DMS 273 (cell line): ENCODE measurements around the gene DOCK11.
A peak's percentile ranks its signal among the peaks of the same experiment; 100 is the strongest.
"Not testable (repeated sequence)": the region's sequence is repeated elsewhere in the genome, so short reads cannot be mapped to it uniquely, and the experiment has no call there.

Experiments used
- DNase-seq: peaks from one replicate; lab custom pipeline; 2025; ENCODE audit not compliant: unreplicated experiment; lab: John Stamatoyannopoulos, UW

Gene DOCK11

DNA sequence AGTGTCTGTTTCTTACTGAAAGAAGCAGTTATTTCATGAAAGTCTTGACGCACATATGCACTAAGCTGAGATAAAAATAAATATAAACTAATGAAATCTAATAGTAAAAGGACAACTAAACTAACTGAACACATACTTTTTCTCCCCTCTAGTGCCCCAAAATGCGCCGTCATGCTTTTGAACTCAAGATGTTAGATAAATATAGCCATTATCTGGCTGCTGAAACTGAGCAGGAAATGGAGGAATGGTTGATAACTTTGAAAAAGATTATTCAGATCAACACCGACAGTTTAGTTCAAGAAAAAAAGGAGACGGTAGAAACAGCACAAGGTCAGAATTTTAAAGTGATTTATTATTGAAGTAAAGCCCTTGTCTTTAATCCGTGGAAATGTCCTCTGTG lies 70.2 kb downstream of the DOCK11 start:
- DNase-seq: no peak

DNA sequence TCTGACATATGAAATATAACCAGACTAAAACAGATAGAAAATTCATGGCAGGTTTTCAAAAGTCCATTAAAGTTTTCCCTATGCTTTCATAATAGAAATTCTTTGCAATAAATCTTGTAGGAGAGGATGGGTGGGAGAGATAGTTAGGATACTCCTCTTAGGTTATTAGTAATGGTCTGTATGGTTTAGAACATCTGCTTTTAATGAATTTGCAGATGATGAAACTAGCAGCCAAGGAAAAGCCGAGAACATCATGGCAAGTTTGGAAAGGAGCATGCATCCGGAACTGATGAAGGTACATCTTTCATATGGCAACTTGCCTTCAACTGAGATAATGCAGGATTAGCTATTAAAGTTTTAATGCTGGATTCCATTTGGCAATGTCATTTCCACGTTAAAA lies 70.7 kb downstream of the DOCK11 start:
- no peak for DNase-seq

DNA sequence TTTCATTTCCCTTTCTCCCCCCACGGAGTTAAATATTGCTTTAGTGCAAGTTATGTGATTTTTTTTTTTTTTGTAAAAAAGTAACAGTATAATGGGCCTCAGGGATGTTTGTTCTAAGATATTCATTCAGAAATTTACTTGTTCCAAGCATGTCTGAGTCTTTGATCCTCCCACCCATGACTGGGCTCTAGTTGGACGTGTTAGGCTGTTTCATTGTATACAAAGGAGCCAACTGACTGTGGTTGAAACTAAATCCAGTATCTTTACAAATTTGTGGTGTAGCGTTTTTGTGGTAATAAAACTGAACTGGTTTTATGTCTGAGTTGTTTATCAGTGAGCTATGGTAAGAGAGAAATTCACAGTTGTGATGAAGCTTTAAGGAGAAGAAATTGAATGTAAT lies 74.1 kb downstream of the DOCK11 start:
- no peak for DNase-seq

DNA sequence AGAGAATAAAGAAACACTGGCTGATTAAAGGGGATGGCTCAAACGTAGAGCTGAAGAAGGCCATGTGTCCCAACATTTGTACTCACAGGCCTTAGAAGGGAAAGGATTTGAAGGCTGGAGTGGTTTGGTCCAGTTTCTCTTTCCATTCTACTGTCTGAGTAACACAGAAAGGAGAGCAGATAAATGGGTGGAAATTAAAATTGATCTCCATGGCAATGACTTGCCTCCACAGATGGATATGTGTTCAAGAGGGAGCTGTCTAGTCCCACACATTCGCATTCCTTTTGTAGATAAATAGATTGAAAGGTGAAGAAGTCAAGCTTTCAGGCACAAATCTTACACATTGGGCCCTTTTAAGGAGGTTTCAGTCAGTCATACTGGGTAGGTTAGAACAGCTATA lies 74.6 kb downstream of the DOCK11 start:
- DNase-seq: no peak

DNA sequence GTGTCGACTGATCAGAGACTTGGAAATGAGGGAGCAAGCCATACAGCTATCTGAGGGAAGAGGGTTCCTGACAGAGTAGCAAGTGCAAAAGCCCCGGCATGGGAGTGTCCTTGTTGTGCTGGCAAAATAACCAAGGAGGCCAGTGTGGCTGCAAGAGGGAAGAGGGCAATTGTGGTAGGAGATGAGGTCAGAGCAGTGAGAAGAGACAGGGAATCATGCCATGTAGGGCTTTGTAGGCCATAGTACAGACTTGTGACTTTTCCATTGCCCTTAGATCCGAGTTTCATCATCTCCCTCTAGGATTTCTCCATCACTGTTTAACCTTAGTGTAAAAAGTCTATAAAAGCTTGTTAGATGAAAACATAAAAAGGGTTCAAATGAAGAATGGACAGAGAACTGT lies 76.2 kb downstream of the DOCK11 start:
- no peak for DNase-seq

DNA sequence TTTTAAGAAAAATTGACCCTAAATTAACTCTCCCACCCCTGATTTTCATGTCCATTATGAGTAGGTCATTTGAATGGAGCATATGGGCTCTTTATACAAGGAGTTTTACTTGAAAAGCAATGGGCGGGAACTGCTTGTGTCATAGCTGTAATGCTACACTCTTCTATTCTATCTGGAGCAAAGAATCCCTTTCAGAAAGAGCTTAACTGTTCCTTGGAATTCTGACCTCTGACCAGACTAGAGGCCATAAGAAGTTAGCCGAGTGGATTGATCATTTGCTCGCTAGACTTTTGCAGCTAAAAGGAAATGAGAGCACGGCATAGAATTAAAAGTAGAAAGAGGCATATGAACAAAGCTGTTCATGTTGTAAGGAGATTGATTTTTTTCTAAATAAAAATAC lies 79.1 kb downstream of the DOCK11 start:
- DNase-seq: no peak

DNA sequence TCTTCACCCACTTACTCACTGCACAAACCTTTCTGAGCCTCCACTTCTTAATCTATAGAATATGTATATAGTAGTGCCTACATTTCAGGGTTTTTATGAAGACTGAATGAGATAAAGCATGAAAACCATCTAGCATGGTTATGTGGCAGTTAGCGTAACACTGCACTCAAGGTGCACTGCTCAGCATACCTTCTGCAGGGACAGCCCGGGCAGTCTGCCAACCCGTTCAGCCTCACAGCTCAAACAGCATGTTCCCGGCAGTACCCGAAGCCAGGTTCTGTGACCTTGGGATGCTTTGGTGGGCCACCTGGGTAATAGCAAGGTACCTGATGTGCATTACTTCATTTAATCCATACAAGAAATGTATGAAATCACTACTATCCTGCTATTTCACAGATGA lies 81.4 kb downstream of the DOCK11 start:
- peak; percentile 59 for DNase-seq

DNA sequence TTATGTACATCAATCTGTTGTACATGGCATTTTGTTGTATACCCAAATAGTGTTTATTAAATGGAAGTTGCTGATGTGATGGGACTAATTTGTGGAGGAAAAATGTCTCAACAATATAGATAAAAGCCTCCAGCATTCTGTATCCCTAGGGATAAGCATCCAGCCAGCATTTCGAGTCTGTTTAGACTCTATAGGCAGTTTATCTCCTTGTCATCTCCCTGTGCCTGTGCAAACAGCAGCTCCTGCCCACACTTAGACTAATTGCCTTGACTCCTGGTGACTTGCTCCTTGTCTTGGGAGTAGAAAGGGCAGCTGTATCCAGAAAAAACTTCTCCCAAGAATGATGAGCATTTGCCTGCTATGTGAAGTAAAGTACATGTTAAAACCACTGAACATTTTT lies 83.8 kb downstream of the DOCK11 start:
- no peak for DNase-seq

DNA sequence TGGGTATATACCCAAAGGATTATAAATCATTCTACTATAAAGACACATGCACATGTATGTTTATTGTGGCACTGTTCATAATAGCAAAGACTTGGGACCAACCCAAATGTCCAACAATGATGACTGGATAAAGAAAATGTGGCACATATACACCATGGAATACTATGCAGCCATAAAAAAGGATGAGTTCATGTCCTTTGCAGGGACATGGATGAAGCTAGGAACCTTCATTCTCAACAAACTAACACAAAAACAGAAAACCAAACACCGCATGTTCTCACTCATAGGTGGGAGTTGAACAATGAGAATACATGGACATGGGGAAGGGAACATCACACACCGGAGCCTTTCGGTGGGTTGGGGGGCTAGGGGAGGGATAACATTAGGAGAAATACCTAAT lies 87.3 kb downstream of the DOCK11 start:
- not testable (repeated sequence) for DNase-seq

DNA sequence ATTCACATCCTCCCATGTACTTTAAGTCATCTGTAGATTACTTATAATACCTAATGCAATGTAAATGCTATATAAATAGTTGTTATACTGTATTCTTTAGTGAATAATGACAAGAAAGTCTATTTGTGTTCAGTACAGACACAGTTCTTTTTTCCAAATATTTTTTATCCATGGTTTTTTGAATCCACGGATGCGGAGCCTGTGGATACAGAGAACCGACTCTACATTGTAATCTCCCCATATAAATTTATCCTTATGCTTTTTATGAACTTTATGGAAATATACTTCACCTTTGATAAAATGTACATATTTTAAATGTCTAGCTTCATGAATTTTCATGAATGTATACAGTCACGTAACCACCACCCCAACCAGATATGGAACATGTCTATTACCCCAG lies 88.2 kb downstream of the DOCK11 start:
- DNase-seq: no peak

DNA sequence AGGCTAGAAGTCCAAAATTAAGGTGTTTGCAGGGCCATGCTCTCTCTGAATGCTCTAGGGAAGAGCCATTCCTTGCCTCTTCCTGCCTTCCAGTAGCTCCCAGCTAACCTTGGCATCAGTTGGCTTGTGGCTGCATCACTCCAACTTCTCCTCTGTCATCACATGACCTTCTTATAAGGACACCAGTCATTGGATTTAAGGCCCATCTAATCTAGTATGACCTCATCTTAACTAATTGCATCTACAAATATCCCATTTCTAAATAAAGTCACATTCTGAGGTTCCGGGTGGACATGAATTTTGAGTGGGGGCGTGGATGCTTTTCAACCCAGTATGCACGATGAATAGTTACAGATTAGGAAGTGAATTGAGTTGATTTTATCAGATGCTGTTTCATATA lies 89.7 kb downstream of the DOCK11 start:
- no peak for DNase-seq

DNA sequence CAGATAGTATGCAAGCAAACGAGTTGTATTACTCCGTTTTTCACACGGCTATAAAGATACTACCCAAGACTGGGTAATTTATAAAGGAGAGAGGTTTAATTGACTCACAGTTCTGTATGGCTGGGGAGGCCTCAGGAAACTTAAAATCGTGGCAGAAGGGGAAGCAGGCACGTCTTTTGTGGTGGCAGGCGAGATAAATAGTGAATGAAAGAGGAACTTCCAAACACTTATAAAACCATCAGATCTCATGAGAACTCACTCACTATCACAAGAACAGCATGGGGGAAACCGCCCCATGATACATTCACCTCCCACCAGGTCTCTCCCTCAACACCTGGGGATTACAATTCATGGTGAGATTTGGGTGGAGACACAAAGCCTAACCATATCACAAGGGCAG lies 90.6 kb downstream of the DOCK11 start:
- DNase-seq: not testable (repeated sequence)

DNA sequence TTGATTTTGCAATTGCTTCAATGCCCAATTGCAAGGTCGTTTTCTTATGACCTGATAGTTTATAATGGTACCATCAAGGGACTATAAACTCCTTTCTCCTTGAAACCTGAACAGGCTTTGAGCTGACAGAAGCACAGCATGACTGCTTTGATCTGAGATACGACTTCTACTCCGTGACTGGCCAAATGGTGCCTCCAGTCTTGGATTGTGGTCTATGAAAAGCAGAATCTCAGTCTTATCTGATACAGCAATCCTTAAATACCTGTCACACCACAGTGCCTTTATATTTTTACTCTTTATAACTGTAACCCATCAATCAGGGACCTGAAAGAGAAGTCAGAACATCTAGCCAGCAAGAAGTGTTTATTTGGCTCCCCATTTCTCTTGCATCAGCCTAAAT lies 93.1 kb downstream of the DOCK11 start:
- peak; percentile 36 for DNase-seq

DNA sequence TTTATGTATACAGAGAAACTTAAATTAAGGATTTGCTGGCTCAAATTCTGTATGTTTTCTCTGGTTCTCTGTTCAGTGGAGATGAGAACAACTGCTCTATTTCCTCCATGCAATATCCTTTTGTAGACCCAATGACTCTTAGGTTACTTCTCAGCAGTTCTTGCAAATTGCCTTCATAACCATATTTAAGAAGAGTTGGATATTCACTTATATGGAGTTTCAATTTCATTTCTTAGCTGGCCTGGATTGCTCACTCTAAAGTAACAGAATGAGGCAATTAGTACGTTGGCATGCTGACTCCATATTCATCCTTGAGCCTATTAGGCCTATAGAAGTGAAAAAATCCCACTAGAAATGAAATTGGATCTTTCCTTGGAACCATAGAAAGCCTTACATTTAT lies 93.6 kb downstream of the DOCK11 start:
- DNase-seq: no peak

DNA sequence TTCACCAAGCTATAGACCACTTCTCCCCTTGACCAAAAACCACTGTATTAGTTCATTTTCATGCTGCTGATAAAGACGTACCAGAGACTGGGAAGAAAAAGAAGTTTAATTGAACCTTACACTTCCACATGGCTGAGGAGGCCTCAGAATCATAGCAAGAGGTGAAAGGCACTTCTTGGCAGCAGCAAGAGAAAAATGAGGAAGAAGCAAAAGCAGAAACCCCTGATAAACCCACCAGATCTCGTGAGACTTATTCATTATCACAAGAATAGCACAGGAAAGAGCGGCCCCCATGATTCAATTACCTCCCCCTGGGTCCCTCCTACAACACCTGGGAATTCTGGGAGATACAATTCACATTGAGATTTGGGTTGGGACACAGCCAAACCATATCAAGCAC lies 97.8 kb downstream of the DOCK11 start:
- no peak for DNase-seq

DNA sequence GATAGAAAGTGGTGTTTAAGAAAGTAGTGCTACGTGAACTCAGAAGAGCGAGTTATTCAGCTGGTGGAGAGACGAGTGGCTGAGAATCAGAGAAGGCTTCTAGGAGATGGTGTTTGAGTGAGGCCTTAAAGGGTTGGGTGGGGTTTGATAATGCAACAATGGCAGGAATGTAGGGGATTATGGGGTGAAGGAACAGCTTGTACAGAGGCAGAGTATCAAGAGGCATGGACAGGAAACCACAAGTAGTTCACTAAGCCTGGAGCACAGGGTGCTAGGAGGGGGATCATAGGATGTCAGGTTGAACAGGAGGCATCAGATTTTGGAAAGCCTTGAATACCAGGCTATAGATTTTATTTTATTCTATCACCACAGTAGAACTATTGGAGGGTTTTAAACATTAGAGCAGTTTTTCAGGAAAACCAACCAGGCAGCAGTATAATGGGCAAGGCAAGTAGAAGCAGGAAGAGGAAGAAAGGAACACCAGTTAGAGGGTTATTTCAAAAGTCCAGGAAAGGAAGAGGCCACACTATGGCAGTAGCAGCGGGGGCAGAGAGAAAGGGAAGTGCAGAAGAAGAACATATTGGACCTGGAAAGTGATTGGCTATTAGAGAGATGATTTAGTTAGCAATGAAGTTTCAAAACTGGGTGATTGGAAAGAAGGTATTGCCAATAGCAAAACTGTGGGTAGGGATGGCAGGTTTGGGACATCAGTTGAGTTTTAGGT lies 99.2 kb downstream of the DOCK11 start:
- DNase-seq: no peak

DNA sequence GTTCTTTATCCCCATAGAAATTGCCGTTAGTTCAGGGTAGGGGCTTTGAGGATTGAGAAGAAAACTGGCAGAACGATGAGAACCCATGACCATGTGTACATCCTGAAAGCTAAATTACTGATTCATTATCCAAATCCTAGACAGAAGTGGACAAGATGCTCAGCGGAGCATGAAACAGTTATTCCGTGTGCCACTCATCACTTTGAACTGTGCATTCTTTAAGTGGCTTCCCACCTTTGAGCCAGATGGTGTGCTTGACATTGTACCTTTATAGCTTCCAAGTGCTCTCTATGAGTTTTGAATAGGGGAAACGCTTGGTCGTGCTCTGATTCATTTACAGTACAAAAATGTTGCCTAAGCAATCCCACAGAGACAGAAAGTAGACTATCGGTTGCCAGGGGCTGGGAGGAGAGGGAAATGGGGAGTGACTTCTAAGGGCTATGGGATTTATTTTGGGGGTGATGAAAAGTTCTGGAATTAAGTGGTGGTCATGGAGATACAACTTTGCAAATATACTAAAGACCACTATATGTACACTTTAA lies 100.0 kb downstream of the DOCK11 start:
- peak; percentile 60 for DNase-seq

DNA sequence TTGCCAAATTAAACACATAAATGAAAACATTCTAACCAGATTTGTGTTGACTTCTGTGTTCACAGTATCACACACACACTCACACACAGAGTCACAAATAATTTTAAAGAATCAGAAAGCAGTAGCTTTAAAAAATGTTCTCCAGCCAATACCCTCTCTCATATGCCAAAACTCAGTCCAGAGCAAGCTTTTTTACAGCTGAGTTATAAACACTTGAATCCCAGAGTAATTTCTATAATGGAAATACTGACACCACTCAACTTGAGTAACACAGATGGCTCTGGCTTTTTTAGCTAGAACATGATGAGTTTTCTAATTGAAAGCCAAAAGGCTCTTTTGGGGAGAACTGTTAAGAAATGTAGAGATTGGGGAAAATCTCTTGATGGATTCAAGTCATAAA lies 100.8 kb downstream of the DOCK11 start:
- no peak for DNase-seq

DNA sequence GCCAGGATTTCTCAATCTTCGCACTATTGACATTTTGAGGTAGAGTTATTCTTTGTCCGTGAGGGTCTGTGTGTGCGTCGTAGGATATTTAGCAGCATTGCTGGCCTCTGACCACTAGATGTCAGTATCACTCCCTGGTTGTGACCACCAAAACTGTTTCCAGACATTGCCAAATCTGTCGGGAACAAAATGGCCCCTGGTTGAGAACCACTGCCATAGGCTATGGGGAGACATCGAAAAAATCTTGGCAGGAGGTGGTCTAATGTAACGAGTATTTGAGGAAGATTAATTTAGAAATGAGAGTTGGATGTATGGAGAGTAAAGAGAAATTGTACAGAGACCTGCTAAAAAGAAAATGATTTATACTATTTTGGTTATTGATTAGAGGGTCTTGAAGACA lies 108.4 kb downstream of the DOCK11 start:
- peak; percentile 88 for DNase-seq

DNA sequence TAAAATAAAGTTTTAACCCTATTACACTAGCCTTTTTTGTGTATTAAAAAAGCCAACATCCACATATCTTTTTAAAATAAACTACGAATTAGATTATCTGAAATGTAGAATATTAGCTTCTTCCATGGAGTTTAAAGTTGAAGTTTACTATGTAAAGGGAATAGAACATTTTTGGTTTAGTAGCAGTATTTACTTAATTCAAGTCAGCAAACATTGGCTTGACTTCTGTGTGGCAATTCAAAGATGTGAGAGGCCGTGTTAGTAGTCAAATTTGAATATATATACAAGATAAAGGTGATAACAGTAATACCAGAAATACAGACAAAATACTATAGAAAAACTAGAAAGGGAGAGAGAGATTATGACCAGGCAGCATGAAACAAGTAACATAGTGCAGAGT lies 116.7 kb downstream of the DOCK11 start:
- DNase-seq: no peak

DNA sequence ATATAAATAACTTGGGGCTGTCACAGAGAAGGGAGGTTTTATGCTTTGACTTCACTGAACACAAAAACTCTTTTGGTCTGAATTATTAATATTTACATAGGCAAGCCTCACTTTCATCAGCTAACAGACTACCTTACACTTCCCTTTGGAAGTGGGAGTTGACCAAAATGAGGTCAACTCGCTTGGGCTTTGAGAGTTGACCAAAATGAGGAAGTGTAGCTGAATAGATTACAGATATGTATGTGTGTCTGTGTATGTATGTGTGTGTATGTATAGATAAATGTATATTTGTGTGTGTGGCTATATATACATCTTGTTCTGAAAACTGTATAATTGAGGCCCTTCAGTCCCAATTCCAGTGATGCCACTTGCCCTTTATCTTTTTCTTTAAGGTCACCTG lies 118.5 kb downstream of the DOCK11 start:
- DNase-seq: no peak

DNA sequence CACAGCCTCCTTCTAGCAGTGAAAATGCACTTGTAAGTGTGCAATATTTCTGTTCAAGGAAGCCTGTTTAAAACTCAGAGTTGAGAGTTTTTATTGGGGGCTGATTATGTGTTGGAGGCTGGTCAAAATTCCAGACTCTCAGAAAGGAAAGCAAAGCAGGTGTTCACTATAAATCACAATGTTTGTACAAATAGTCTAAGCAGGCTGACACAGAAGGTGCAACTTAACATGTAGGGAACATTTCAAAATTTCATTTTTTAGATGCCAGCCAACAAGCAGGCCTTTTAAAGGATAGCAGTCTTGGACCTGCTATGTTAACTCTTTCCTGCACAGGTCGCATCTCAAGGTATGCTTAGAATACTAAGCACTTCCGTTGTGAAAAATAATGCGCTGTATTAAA lies 119.5 kb downstream of the DOCK11 start:
- no peak for DNase-seq

DNA sequence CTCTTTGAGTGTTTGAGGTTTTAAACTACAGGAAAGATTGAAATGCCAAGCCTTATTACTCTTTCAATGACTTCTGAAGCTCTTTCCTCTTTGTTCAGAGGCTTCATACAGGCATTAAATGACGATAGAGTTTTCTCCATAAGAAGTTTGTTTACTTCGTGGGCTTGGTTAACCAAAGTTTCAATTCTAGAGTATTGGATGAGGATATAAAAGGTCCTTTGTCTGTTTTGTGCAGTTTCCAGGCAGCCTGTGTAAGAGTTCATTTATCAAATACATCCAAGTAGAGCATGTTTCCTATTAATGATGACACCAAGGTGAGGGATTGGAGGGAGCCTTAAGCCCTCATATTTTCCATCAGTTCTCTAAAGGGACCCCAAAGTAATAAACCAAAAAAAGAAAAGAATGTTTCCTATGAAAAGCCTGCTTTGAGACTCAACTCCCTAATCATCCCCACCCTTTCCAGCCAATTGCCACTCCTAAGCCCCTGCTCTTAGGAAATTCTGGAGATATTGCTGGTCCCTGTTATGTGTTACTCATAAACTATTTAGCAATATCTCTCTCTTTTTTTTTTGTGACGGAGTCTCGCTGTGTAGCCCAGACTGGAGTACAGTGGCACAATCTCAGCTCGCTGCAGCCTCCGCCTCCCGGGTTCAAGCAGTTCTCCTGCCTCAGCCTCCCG lies 125.6 kb downstream of the DOCK11 start:
- no peak for DNase-seq
